SW 1271 (cell line): Measurements from ENCODE around the gene SLAMF7.

Experiments
- DNase-seq, 2 experiments: peaks; one replicate each; lab custom pipeline; 2025; lab: John Stamatoyannopoulos, UW

Gene SLAMF7

GRCh38 chr1:160745551-160745950 lies 6.5 kb downstream of the SLAMF7 start:
- DNase-seq: no peak

GRCh38 chr1:160746836-160747500 lies 7.9 kb downstream of the SLAMF7 start:
- DNase-seq: no peak

GRCh38 chr1:160747717-160748116 lies 8.7 kb downstream of the SLAMF7 start:
- no peak for DNase-seq

GRCh38 chr1:160748181-160748877 lies 9.3 kb downstream of the SLAMF7 start:
- DNase-seq: no peak

- DNase-seq: no peak
Measured at GRCh38 chr1:160748878-160749269, 9.8 kb downstream of the SLAMF7 start.

GRCh38 chr1:160750608-160751007 lies 11.6 kb downstream of the SLAMF7 start:
- no peak for DNase-seq

- no peak for DNase-seq
Measured at GRCh38 chr1:160752406-160752805, 13.4 kb downstream of the SLAMF7 start.

GRCh38 chr1:160752924-160753323 lies 13.9 kb downstream of the SLAMF7 start:
- DNase-seq: no peak

- no peak for DNase-seq
Measured at GRCh38 chr1:160753594-160753993, 14.5 kb downstream of the SLAMF7 start.

GRCh38 chr1:160755461-160755860 lies 16.4 kb downstream of the SLAMF7 start:
- no peak for DNase-seq

- no peak for DNase-seq
Measured at GRCh38 chr1:160755911-160756848, 17.1 kb downstream of the SLAMF7 start.

GRCh38 chr1:160756849-160757201 lies 17.8 kb downstream of the SLAMF7 start:
- DNase-seq: no peak

- DNase-seq: no peak
Measured at GRCh38 chr1:160758521-160758920, 19.5 kb downstream of the SLAMF7 start.

GRCh38 chr1:160759740-160760139 lies 20.7 kb downstream of the SLAMF7 start:
- no peak for DNase-seq

- DNase-seq: no peak
Measured at GRCh38 chr1:160761046-160761445, 22.0 kb downstream of the SLAMF7 start.

GRCh38 chr1:160761886-160762285 lies 22.8 kb downstream of the SLAMF7 start:
- DNase-seq: no peak

- DNase-seq: no peak
Measured at GRCh38 chr1:160763993-160764392, 24.9 kb downstream of the SLAMF7 start.

- DNase-seq: no peak
Measured at GRCh38 chr1:160767395-160768294, 28.6 kb downstream of the SLAMF7 start.

GRCh38 chr1:160768295-160768657 lies 29.2 kb downstream of the SLAMF7 start:
- DNase-seq: no peak

GRCh38 chr1:160772331-160772730 lies 33.3 kb downstream of the SLAMF7 start:
- DNase-seq: no peak

GRCh38 chr1:160773093-160773492 lies 34.0 kb downstream of the SLAMF7 start:
- DNase-seq: no peak
